IgD-negative memory B cell (primary cell): ENCODE measurements around the gene SMPX. TPM values are rescaled to one million over a fixed set of nuclear protein-coding genes. Genes with fewer than 3 reads are reported as not detected.
"Not testable (repeated sequence)": the region's sequence is repeated elsewhere in the genome, so short reads cannot be mapped to it uniquely, and the experiment has no call there.

ENCODE experiments used
- H3K27ac Mint-ChIP-seq, 3 donors: one replicate each; pipeline ENCODE4 v1.8.0; 2020 to 2022; ENCODE audit warnings: mild to moderate bottlenecking in 3 of 3, mixed read lengths in 3 of 3, moderate library complexity in 1 of 3
- H3K27me3 Mint-ChIP-seq: one replicate; pipeline ENCODE4 v1.8.0; 2021; ENCODE audit warnings: mixed read lengths
- H3K36me3 Mint-ChIP-seq: one replicate; pipeline ENCODE4 v1.8.0; 2020; ENCODE audit warnings: mild to moderate bottlenecking, mixed read lengths
- H3K4me1 Mint-ChIP-seq, 3 donors: one replicate each; pipeline ENCODE4 v1.8.0; 2020 to 2022; ENCODE audit warnings: mixed read lengths in 3 of 3, mild to moderate bottlenecking in 1 of 3
- H3K4me3 Mint-ChIP-seq, 4 donors: one replicate each; pipeline ENCODE4 v1.8.0; 2020 to 2022; ENCODE audit warnings: mild to moderate bottlenecking in 4 of 4, mixed read lengths in 4 of 4, moderate library complexity in 3 of 4
- H3K9me3 Mint-ChIP-seq, 3 donors: one replicate each; pipeline ENCODE4 v1.8.0; 2020 to 2021; ENCODE audit warnings: mixed read lengths in 3 of 3, mild to moderate bottlenecking in 1 of 3
- polyA plus RNA-seq: library from polyadenylated mRNA; unstranded; fragments of 300-500 nt; fragmentation: Illumina TruSeq; gene quantifications from one replicate; pipeline ENCODE4 v1.2.3, GENCODE V29; 2021

Gene SMPX
- polyA plus RNA-seq: not detected

GRCh38 chrX:21757960-21758359, at the start of gene SMPX:
Gene SMPX, minus strand, starts transcription at chrX:21758116. Its CDS starts 3,826 bp downstream, at chrX:21754290.
- H3K9me3 Mint-ChIP-seq: no peaks in the 10 kb centered on the region
- no peaks in the 10 kb centered on the region for H3K36me3 Mint-ChIP-seq
- H3K4me1 Mint-ChIP-seq: no peaks in the 10 kb centered on the region
- H3K4me3 Mint-ChIP-seq: peak within 1 kb of the TSS in 1 of 4 donors; percentile 58
- peaks cover 2% of the 10 kb centered on the region for H3K27me3 Mint-ChIP-seq
- peak within 1 kb of the TSS in 1 of 3 donors; percentile 71 for H3K27ac Mint-ChIP-seq

GRCh38 chrX:21806691-21807090, 48.8 kb upstream of the SMPX start:
- H3K27me3 Mint-ChIP-seq: no peaks in the 10 kb centered on the region
- no peaks in the 10 kb centered on the region for H3K9me3 Mint-ChIP-seq
- H3K4me1 Mint-ChIP-seq: no peaks in the 10 kb centered on the region
- H3K27ac Mint-ChIP-seq: no peak overlapping the region
- H3K36me3 Mint-ChIP-seq: peaks cover under 1% of the 10 kb centered on the region
- no peak overlapping the region for H3K4me3 Mint-ChIP-seq

GRCh38 chrX:21802839-21803238, 44.9 kb upstream of the SMPX start:
- Mint-ChIP-seq H3K27ac (no peak overlapping the region), H3K4me3 (no peak overlapping the region), H3K4me1 (no peaks in the 10 kb centered on the region), H3K27me3 (no peaks in the 10 kb centered on the region), H3K36me3 (peaks cover 4% of the 10 kb centered on the region), H3K9me3 (no peaks in the 10 kb centered on the region)

GRCh38 chrX:21802054-21802670, 44.2 kb upstream of the SMPX start:
- H3K27ac Mint-ChIP-seq: no peak overlapping the region
- H3K27me3 Mint-ChIP-seq: no peaks in the 10 kb centered on the region
- H3K4me3 Mint-ChIP-seq: no peak overlapping the region
- no peaks in the 10 kb centered on the region for H3K4me1 Mint-ChIP-seq
- H3K9me3 Mint-ChIP-seq: no peaks in the 10 kb centered on the region
- peaks cover 5% of the 10 kb centered on the region for H3K36me3 Mint-ChIP-seq

GRCh38 chrX:21800344-21800770, 42.4 kb upstream of the SMPX start:
- no peaks in the 10 kb centered on the region for H3K4me1 Mint-ChIP-seq
- H3K9me3 Mint-ChIP-seq: no peaks in the 10 kb centered on the region
- no peak overlapping the region for H3K4me3 Mint-ChIP-seq
- peaks cover 5% of the 10 kb centered on the region for H3K36me3 Mint-ChIP-seq
- no peak overlapping the region for H3K27ac Mint-ChIP-seq
- peaks cover under 1% of the 10 kb centered on the region for H3K27me3 Mint-ChIP-seq

GRCh38 chrX:21799767-21800166, 41.9 kb upstream of the SMPX start:
- Mint-ChIP-seq H3K36me3 (peaks cover 5% of the 10 kb centered on the region), H3K27ac (no peak overlapping the region), H3K27me3 (peaks cover 1% of the 10 kb centered on the region), H3K4me3 (no peak overlapping the region), H3K4me1 (no peaks in the 10 kb centered on the region), H3K9me3 (no peaks in the 10 kb centered on the region)

- Mint-ChIP-seq H3K27me3 (peaks cover 1% of the 10 kb centered on the region), H3K4me3 (no peak overlapping the region), H3K9me3 (no peaks in the 10 kb centered on the region), H3K4me1 (no peaks in the 10 kb centered on the region), H3K27ac (no peak overlapping the region), H3K36me3 (peaks cover 5% of the 10 kb centered on the region)
These were observed 40.8 kb upstream of the SMPX start for GRCh38 chrX:21798677-21799219.

GRCh38 chrX:21781976-21782375, 24.1 kb upstream of the SMPX start:
- Mint-ChIP-seq H3K27ac (no peak overlapping the region), H3K4me1 (peaks cover 0 to 3% (median 3%) of the 10 kb centered on the region in 3 donors), H3K36me3 (no peaks in the 10 kb centered on the region), H3K4me3 (no peak overlapping the region), H3K27me3 (no peaks in the 10 kb centered on the region), H3K9me3 (no peaks in the 10 kb centered on the region)

GRCh38 chrX:21781525-21781924, 23.6 kb upstream of the SMPX start:
- Mint-ChIP-seq H3K4me3 (no peak overlapping the region), H3K36me3 (no peaks in the 10 kb centered on the region), H3K27me3 (no peaks in the 10 kb centered on the region), H3K4me1 (peaks cover 0 to 3% (median 3%) of the 10 kb centered on the region in 3 donors), H3K27ac (no peak overlapping the region), H3K9me3 (no peaks in the 10 kb centered on the region)

- Mint-ChIP-seq H3K36me3 (no peaks in the 10 kb centered on the region), H3K4me3 (no peak overlapping the region), H3K27me3 (no peaks in the 10 kb centered on the region), H3K4me1 (peaks cover 0 to 3% (median 3%) of the 10 kb centered on the region in 3 donors), H3K27ac (no peak overlapping the region), H3K9me3 (no peaks in the 10 kb centered on the region)
These were observed 21.2 kb upstream of the SMPX start for GRCh38 chrX:21779095-21779494.

GRCh38 chrX:21778236-21778635, 20.3 kb upstream of the SMPX start:
- H3K27ac Mint-ChIP-seq: no peak overlapping the region
- H3K4me3 Mint-ChIP-seq: no peak overlapping the region
- H3K36me3 Mint-ChIP-seq: no peaks in the 10 kb centered on the region
- H3K4me1 Mint-ChIP-seq: peaks cover 0 to 3% (median 3%) of the 10 kb centered on the region in 3 donors
- H3K27me3 Mint-ChIP-seq: no peaks in the 10 kb centered on the region
- no peaks in the 10 kb centered on the region for H3K9me3 Mint-ChIP-seq

GRCh38 chrX:21775128-21775527, 17.2 kb upstream of the SMPX start:
- H3K4me3 Mint-ChIP-seq, H3K27me3 Mint-ChIP-seq, H3K4me1 Mint-ChIP-seq, H3K9me3 Mint-ChIP-seq, H3K27ac Mint-ChIP-seq, H3K36me3 Mint-ChIP-seq: not testable (repeated sequence)

GRCh38 chrX:21773036-21773435, 15.1 kb upstream of the SMPX start:
- peak overlapping the region in 1 of 3 donors; percentile 18 for H3K27ac Mint-ChIP-seq
- not testable (repeated sequence) for H3K4me1 Mint-ChIP-seq, H3K36me3 Mint-ChIP-seq, H3K4me3 Mint-ChIP-seq, H3K27me3 Mint-ChIP-seq, H3K9me3 Mint-ChIP-seq

GRCh38 chrX:21770631-21771321, 12.9 kb upstream of the SMPX start:
- H3K9me3 Mint-ChIP-seq: peaks cover 0 to 3% (median 3%) of the 10 kb centered on the region in 3 donors
- peaks cover 6% of the 10 kb centered on the region for H3K27me3 Mint-ChIP-seq
- no peak overlapping the region for H3K27ac Mint-ChIP-seq
- peaks cover 2% of the 10 kb centered on the region for H3K36me3 Mint-ChIP-seq
- peaks cover 0 to 1% (median 0%) of the 10 kb centered on the region in 3 donors for H3K4me1 Mint-ChIP-seq
- H3K4me3 Mint-ChIP-seq: no peak overlapping the region

GRCh38 chrX:21766101-21766500, 8.2 kb upstream of the SMPX start:
- no peaks in the 10 kb centered on the region for H3K27me3 Mint-ChIP-seq
- H3K27ac Mint-ChIP-seq: no peak overlapping the region
- H3K9me3 Mint-ChIP-seq: peaks cover 0 to 3% (median 3%) of the 10 kb centered on the region in 3 donors
- H3K4me1 Mint-ChIP-seq: no peaks in the 10 kb centered on the region
- H3K4me3 Mint-ChIP-seq: no peak overlapping the region
- H3K36me3 Mint-ChIP-seq: peaks cover 2% of the 10 kb centered on the region

GRCh38 chrX:21764008-21764407, 6.1 kb upstream of the SMPX start:
- no peak overlapping the region for H3K27ac Mint-ChIP-seq

More at GRCh38 chrX:21764008-21764407, 6.1 kb upstream of the SMPX start:
- Mint-ChIP-seq H3K4me1 (no peaks in the 10 kb centered on the region), H3K9me3 (peaks cover 0 to 3% (median 3%) of the 10 kb centered on the region in 3 donors), H3K36me3 (peaks cover 2% of the 10 kb centered on the region), H3K27me3 (no peaks in the 10 kb centered on the region), H3K4me3 (no peak overlapping the region)
